ENCODE results near the gene KIAA1755. TPM values are rescaled to one million over a fixed set of nuclear protein-coding genes. Genes with fewer than 3 reads are reported as not detected.

The KIAA1755 gene
- total and polyA plus RNA-seq, 9 of the 15 experiments (the other 6 are each of a cell fraction or from before 2014, with no cell fraction given), result not detected

GRCh38 chr20:38165089-38165965, 95.2 kb downstream of the KIAA1755 start, which contains the start of gene TGM2 (continued):
- TF ChIP-seq ZBTB34 (CRISPR knock-in tag; IDR thresholded peaks at IDR 0.05), result no peak
- no peak for TF ChIP-seq E2F5 (CRISPR knock-in tag; IDR thresholded peaks at IDR 0.05)
- TF ChIP-seq ZBTB5 (IDR thresholded peaks at IDR 0.05), result peak; percentile 67; the same call in 1 of the 2 replicates
- no peak for TF ChIP-seq SIN3B (IDR thresholded peaks at IDR 0.05; ENCODE audit: low read depth)
- peak; percentile 42 to 52; a peak in 2 of 4 replicates for TF ChIP-seq NRF1 (conservative IDR thresholded peaks at IDR 0.05 in 1 of 2, IDR thresholded peaks at IDR 0.05 in 1 of 2)
- TF ChIP-seq MITF (IDR thresholded peaks at IDR 0.05), result no peak
- no peak for TF ChIP-seq COPS2 (conservative IDR thresholded peaks at IDR 0.05)
- no peak for TF ChIP-seq HMG20B (CRISPR knock-in tag; IDR thresholded peaks at IDR 0.05)
- TF ChIP-seq CGGBP1 (CRISPR knock-in tag; IDR thresholded peaks at IDR 0.05), result no peak
- no peak for TF ChIP-seq ZNF311 (CRISPR knock-in tag; IDR thresholded peaks at IDR 0.05)
- no peak for TF ChIP-seq SREBF1 (IDR thresholded peaks at IDR 0.05; ENCODE audit: borderline replicate concordance, low read depth, low read length)
- no peak for TF ChIP-seq NR4A1 (CRISPR knock-in tag; IDR thresholded peaks at IDR 0.05)
- TF ChIP-seq NR4A1 (tag; IDR thresholded peaks at IDR 0.05), result no peak
- TF ChIP-seq ZNF165 (CRISPR knock-in tag; IDR thresholded peaks at IDR 0.05; ENCODE audit: borderline replicate concordance), result no peak
- TF ChIP-seq CREM (IDR thresholded peaks at IDR 0.05; ENCODE audit: low read depth), result peak; percentile 38
- peak; percentile 83 for TF ChIP-seq RB1 (IDR thresholded peaks at IDR 0.05; ENCODE audit: low read depth)
- TF ChIP-seq ZNF408 (CRISPR knock-in tag; IDR thresholded peaks at IDR 0.05; ENCODE audit: low read depth), result no peak
- TF ChIP-seq GABPB2 (CRISPR knock-in tag; conservative IDR thresholded peaks at IDR 0.05), result no peak
- no peak for TF ChIP-seq RHOXF2B (CRISPR knock-in tag; conservative IDR thresholded peaks at IDR 0.05)

Data from K562 (cell line).